HL-60/S4 treated with phorbol 12-myristate 13-acetate at 8.2 ng/mL for 4 days and 3 days (cell line): Measurements from ENCODE around the gene LIPM.

Source experiments
- in situ Hi-C: fragments of 300-500 bp; cut with MboI; formaldehyde crosslinking; loops from 2 replicates; pipeline ENCODE4 v1.15.0; 2022; ENCODE audit warnings: low sequenced_read_pairs

Gene LIPM

DNA sequence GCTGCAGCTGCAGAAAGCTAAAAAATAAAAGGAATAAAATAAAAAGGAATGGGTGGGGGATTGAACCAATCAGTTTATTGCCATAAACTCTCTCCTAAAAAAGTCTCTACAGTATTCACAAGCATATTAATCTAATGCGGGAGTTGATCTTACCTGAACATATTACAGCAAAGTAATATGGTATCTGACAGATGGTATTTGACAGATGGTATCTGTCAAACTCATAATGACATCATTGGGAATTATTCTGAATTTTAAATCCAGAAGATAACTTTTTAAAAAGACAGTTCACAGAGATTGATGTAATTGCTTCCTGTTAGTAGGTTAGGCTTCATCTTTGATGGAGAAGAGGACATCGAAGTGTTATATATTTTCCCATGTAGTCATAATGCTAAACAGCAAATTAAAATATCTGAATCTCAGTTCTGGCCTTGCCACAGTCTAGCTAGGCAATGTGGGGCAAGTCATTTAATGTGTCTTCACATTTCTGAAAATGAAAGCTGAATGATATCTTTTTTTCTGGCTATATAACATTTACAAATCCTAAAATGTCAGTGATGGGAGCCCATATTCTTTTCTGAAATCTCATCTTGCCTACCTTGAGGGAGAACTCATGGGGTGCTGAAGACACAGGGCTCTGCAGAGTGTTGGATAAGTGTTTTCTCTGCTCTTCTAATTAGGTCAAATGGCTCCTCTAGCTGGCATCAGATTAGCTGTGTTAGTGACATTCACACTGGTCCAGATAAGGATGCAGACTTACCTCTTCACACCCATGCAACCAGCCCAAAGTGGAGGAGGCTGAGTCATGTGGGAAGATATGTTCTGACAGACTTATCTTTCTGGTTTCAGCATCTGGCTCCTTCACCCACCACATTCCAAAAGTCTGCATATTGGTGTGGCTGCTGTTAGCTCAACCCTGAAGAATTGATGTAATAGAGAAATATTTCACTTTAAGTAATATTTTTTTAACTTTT, 2.1 kb upstream of the LIPM start:
- in situ Hi-C loops, result no loop called here

DNA sequence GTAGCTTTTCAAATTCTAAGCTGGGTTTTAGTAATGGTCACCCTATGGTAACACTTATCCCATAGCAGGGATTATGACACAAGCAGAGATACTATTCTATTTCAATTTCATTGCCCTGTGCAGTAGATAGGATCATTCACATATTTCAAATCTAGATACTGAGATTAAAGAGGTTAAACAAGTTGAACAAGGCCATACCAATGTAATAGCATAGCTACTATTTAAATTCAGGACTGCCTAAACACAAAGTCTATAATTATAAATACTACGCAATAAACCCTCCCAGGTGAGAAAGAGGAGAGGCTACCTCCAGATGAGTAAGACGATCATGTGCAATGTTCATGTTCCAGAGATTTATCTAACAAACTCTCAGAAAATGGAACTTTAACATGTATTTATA, 1.1 kb downstream of the LIPM start:
- in situ Hi-C loops, result no loop called here

DNA sequence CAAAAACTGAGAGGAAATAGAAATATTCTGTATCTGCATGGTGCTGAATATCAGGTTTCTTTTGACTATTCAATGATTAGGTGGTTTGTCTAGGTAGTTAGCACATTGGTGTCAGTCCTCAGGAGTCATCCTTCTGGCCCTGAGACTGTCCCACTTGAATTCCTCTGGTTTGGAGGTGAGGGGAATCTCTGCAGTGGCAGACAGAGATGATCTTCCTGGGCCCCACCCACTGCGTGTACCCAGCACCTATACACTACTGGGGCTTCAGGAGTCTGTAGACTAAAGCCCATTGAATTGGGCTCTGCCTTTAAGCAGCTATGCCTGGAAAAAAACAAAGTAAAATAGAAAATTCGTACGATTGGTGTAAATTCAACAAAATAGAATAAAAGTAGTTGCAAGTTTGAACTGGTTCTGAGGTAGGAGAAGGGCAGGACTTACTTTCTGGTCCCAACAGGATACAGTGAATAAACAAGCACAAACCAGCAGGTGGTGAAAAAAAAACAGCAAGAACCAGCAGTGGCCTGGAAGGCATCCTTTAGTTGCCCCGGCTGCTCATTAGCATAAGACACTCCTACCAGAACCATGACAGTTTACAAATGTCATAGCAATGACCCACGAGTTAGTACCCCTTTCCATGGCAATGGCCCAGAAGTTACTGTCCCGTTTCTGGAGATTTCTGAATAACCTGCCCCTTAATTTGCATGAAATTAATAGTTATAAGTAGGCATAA, 1.7 kb downstream of the LIPM start:
- in situ Hi-C loops, result no loop called here

DNA sequence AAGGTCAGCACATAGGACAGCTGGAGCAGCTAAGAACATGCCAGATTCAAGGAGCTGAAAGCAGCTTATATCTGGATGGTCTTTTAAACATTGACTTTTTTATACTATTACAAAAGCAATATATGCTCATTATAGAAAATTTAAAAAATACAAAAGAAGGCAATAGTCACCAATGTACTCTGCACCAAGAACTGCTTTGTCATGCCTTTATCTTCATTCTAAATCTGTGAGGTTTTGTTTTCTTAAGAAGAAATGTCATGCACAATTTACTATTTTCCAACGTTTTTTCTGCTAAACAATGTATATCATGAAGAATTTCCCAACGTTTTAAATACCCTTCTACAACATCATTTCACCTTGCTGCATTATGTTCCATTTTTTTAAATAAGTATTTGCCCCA, 2.8 kb downstream of the LIPM start:
- in situ Hi-C loops, result no loop called here

DNA sequence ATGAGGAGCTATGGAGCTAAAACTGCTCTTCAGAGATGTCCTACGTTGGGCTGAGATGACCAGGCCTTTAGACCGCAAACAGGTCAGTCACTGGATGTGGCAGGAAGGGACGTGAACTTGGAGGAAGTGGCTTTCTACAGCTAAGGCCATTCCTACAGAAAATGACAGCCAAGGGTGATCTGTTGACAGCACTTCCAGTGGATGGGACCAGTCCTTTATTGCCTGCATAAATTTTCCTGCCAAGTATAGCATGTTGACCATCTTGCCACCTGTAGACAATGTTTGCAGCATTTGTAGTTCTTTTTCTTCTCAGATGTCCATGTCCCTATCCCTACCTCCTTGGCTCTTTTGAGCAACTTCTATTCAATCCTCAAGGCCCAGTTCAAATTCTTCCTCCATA, 3.4 kb downstream of the LIPM start:
- in situ Hi-C loops, result no loop called here

DNA sequence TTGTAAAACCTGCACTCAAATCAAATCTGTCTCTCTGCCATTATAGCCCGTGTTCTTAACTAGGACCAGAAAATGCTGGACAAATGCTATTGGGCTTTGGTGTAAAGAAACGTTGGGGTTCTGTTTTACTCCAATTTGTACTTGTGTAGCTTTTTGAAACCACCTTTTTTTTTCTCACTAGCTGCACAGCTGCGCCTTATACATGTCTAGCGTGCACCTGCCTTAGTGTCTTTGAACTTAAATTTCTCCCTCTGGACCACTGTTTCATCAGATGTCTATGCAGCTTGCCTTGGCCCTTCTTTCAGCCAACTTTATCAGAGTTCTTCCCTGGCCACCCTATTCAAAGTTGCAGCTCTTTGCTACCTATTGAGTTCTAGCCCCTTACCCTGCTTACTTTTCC, 7.1 kb downstream of the LIPM start:
- in situ Hi-C loops, result no loop called here

DNA sequence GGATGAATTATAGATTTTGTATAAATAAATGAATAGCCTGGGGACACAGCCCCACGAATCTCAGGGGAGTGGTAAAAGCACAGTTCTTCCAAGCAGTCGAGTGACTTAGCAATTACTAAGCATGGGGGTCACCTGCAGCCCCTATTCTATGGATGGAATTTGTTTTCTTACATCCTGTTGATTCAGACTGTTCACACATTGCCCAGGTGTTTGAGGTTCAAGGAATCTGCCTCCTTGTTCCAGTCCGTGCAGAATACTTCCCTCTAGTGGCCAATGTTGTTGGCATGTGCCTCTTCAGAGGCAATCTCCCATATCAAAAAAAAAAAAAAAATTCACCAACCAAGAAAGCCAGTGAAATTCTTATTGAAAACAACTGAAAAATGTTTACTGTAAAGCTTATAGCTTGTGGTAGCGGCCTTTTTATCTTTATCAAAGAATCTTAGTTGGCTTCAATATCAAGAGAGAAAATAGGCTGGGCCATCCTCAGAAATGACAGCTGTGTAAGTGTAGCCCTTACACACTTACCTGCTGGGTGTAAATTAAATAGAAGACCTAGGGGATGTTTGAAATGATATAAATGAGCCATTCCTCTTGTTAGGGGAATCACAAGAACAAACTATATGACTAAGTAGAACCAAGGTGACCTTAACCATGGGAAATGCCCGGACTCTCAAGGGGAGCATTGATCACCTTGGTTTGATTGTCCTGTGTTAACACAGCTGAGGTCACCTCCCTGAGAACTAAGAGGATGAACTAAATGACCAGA, 7.8 kb downstream of the LIPM start:
- in situ Hi-C loops, result no loop called here

DNA sequence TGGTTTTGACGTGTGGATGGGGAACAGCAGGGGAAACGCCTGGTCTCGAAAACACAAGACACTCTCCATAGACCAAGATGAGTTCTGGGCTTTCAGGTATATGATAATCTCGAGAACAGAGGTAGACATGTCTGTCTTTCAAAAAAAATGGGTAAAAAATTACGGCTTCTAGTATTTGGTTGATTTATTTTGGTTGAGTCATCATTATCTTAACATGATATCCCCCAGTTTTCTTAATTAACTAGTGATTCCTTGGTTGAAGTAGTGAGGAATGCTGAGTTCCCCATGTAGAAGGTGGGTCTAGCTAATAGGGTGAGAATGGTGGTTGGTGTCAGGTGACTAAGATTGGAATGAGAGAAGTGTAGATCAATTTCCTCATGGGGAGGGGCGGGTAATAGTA, 10.7 kb downstream of the LIPM start:
- in situ Hi-C loops, result no loop called here

DNA sequence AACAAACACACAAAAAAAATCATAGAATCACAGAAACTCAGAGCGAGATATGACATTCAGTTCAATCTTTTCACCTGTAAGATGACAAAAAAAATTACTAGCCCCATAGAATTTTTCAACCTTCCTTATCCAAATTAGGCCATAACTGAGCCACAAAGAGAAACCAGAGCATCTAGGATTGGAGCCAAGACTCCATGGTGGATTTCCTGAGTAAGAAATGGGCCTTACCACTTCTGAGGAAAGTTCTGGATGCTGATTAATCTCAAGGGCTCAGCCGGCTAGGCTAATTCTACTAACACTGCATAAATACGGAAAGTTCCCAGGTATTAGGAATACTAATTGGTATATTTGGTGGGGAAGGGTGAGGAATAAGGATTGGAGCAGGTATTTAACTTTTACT, 16.8 kb downstream of the LIPM start:
- in situ Hi-C loops, result no loop called here

DNA sequence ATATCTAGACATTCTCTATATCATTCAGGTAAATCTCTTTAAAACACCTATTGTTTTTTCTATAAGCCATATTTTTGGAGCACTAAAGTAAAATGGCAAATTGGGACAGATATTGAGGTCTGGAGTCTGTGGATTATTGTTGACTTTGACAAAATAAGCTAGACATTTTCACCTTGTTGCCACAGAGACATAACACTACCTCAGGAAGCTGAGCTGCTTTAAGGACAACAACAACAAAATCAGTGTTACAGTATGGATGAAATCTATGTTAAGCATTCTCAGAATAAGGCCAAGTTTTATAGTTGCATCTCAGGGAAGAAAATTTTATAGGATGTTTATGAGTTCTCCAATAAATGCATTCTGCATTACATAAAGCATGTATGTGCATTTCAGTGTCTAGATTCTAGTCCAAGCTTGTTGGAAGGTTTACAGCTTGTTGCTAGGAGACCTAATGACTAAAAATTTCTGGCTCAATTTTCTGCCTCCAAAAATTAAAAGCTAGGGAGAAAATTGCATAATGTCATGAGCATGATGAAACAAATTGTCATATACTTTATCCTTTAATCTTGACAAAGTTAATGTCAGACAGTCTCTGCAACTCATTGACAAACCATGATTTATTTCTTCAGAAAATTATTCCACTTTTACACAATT, 18.3 kb downstream of the LIPM start:
- in situ Hi-C loops, result no loop called here

DNA sequence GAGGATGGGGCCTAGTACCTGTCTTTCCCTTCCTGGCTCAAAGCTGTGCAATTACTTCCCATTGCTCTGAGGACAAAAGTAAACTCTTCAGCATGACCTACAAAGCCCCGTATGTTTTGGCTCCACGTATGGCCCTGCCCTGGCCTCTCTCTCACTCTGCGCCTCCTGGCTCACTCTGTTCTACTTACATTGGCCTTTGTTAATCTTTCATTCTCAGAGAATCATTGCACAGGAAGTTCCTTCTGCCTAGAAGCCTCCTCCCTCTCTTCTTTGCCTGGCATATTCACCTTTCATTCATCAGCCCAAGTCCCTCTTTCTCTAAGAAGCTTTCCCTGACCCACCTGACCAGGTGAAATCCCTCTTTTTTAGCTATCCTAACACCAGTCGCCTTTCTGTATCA, 23.9 kb downstream of the LIPM start:
- in situ Hi-C loops, result no loop called here

DNA sequence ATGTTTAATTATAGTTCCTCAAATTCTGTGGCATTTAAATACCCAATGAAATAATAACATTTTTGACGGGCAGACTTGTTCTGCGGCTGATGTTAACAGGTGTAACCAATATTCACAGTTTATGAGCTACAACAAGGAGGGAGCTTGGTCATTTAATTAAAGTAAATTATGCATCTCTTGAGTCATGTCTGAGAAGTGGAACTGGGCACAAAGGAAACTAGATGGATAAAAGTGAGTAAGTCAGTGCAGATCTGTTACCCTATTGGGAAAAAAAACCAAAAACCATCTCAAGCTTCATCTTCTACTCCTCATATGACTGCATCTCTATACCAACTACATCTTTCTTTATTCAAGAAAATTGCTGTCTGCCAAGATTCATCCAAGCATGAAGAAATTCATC, 25.1 kb downstream of the LIPM start:
- in situ Hi-C loops, result no loop called here

DNA sequence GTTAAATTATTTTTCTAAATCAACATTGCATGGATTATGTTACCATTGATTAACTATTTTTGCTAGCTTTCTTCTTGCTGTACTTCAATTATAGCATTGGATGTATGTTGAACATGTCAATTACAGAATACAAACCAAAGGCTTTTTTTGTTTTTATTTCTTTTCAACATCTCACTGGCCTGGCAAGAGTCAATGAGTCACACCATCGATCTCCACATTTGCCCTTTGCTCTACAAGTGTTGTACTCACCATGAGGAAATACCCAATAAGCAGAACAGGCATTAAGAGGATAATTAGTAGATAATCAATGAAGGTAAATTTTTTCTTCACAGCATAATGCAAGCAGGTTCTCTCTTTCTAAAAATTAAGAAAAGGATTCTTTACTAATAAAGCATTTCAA, 25.8 kb downstream of the LIPM start:
- in situ Hi-C loops, result no loop called here

DNA sequence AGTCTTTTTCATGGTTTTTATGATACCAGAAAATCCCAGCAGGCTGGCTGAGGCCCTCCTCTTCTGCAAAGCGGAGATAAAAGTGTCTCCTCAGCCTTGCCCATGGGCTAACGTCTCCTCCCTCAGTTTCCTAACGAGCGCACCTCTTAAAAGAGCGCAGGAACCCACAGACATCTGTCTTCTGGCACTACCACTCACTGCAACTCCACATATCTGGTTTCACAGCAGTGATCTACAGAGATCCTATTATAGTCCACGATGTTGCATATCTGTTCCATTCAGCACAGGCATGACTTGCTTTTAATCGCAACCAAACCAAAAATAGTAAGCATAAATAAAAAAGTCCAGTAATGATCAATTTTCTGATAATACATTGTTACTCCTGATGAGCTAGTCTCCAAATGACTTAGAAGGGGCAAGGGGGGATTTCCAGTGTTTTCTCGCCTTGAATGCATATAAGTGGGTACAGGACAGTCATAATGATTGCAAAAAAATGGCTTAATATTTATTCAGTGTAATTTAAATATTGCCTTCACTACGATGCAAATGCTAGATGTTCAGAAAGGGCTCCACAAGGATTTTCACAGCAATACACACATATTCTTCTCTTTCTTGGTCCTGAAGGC, 28.2 kb downstream of the LIPM start:
- in situ Hi-C loops, result no loop called here

DNA sequence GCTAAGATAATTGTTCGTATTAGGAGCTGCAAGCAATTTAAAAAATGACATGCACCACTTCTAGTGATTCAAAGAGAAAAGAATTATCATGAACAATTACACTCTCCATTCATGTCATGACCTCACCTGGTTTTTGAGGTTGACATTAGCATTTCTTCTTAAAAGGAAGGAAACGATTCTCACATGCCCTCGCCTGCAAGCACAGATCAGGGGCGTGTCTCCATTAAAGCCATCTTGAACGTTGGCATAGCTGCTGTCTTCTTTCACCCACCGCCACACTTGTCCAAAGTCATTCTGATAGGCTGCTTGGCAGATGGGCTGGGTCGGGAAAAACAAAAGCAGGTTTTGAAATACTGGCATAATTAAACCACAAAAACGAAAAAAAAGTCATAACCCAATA, 29.2 kb downstream of the LIPM start:
- in situ Hi-C loops, result no loop called here

DNA sequence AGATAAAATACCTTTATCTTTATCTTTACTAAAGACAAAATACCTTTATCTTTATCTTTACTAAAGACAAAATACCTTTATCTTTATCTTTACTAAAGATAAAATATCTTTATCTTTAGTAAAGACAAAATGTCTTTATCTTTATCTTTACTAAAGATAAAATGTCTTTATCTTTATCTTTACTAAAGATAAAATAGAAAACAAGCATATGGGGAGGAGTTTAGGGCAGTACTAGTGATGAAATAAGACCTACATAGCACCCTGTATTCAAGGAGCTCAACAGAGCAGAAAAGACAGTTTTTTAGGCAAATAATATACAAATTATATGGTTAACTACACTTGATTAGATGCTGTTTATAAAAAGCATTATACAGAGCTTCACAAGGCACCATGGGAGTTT, 29.8 kb downstream of the LIPM start:
- in situ Hi-C loops, result no loop called here

DNA sequence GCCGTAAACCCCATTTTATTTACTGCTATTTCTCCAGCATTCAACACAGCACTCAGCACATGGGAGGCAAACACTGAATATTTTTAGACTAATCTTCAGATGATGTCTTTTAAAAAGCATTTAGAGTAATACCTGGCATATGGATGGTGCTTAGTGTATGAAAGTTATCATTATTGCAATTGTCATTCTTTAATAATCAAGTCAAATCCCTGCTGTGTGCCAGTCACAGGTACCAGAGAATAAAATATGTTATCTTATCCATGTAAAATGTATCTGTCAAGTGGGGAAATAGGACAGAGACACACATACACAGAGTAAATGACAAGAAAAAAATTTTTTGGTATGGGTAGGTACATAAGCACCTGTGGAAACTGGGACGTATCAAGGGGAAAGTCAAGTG, 30.6 kb downstream of the LIPM start:
- in situ Hi-C loops, result no loop called here

DNA sequence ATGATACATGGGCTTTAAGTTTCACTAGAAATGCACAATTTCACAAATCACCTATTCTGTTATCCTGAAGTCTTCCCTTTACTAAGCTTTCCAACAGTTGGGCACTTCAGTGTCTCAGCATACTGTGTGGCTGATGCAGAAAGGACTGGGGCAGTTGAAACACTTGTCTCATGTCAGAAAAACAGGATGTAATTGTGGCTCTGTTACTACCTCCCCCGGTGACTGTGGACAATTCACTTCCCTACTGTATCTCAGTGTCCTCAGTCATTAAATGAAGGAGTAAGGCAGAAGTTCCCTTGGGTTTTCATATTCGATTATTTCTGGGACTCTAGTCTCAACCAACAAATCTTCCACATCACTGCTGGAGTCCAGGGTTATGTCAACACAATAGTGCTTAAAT, 31.2 kb downstream of the LIPM start:
- in situ Hi-C loops, result no loop called here

DNA sequence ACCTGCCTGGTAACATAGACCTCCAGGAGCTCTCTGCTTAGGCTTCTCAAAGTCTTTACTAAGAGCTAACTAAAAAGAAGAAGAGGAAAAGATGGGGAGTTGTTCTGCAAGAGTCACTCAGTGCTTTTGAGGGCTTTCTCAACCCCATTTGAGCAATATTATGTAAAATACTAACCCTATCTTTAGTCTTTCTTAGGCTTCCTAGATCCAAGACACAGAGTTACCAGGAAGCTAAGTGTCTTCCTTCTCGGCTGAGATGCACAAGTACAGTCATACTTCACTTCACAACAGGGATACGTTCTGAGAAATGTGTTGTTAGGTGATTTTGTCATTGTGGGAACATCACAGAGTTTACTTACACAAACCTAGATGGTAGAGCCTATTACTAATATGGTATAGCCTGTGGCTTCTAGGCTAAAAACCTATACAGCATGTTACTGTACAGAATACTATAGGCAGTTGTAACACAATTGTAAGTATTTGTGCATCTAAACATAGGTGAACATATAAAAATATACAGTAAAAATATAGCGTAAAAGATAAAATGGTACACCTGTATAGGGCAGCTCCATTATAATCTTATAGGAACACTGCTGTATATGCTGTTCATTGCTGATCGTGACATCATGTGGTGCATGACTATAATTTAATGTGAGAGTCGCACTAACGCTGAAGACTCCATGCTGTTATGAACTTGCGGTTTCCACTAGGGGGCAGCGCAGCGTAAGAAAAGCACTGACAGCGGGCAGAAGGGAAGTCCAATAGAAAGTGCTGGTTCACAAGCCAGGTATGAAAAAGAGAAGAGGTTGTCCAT, 32.8 kb downstream of the LIPM start:
- in situ Hi-C loops, result loop anchor here (5.0 kb wide), 1 partner anchor 97 kb away; no protein-coding TSS in a partner anchor

DNA sequence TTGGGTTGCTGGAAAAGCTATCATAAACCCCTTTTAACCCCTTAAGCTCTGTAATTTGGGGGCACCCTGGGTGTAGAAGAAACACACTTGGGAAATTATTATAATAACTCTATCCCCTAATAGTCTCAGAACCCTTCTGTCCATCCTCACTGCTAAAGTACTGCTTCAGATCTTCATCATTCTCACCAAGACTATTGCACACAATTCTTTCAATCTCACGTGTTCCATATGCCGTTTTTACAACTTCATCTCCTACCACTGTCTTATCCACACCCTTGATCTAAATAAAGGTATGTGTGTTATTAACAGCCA, 33.3 kb downstream of the LIPM start:
- in situ Hi-C loops, result loop anchor here (5.0 kb wide), 1 partner anchor 96 kb away; no protein-coding TSS in a partner anchor
